MG63 (cell line): ENCODE measurements around the gene HCN1. TPM values are rescaled to one million over a fixed set of nuclear protein-coding genes. Genes with fewer than 3 reads are reported as not detected.
"Not testable (repeated sequence)": the region's sequence is repeated elsewhere in the genome, so short reads cannot be mapped to it uniquely, and the experiment has no call there.

Experiments used
- DNase-seq: peaks from one replicate; pipeline ENCODE4 v3.0.0-alpha.2; 2020
- H3K27me3 ChIP-seq: fragments of 250-450 bp; sonication (Bioruptor Pico); 2 replicates; pipeline ENCODE4 v1.5.1; 2020; ENCODE audit warnings: mild to moderate bottlenecking, moderate library complexity
- H3K36me3 ChIP-seq: fragments of 250-450 bp; sonication (Bioruptor Pico); 2 replicates; pipeline ENCODE4 v1.5.1; 2020; ENCODE audit warnings: mild to moderate bottlenecking, moderate library complexity
- H3K4me3 ChIP-seq: fragments of 250-450 bp; sonication (Bioruptor Pico); 2 replicates; pipeline ENCODE4 v1.5.1; 2020; ENCODE audit warnings: mild to moderate bottlenecking, moderate library complexity
- H3K9me3 ChIP-seq: fragments of 250-450 bp; sonication (Bioruptor Pico); 2 replicates; pipeline ENCODE4 v1.5.1; 2020; ENCODE audit warnings: mild to moderate bottlenecking, moderate library complexity
- total RNA-seq: library from RNA; depleted of rRNA; stranded (reverse); fragments of >200 nt; shearing (Covaris generic); gene quantifications from 2 replicates; pipeline ENCODE4 v1.2.3, GENCODE V29; 2014; ENCODE audit warnings: low replicate concordance

HCN1 gene
- total RNA-seq, 1 experiment from 2014 or later, result not detected

- Histone ChIP-seq H3K27me3 (no peaks in the 10 kb centered on the region), H3K4me3 (no peak overlapping the region), H3K9me3 (no peaks in the 10 kb centered on the region), H3K36me3 (no peaks in the 10 kb centered on the region)
- peak; percentile 6 for DNase-seq
Measured at GRCh38 chr5:45512521-45512920, 183.7 kb downstream of the HCN1 start.

- no peak for DNase-seq
Measured at GRCh38 chr5:45509371-45509770, 186.8 kb downstream of the HCN1 start.

GRCh38 chr5:45508135-45508534, 188.0 kb downstream of the HCN1 start:
- H3K36me3 ChIP-seq, result no peaks in the 10 kb centered on the region
- H3K9me3 ChIP-seq, result no peaks in the 10 kb centered on the region
- H3K4me3 ChIP-seq, result no peak overlapping the region
- H3K27me3 ChIP-seq, result no peaks in the 10 kb centered on the region
- no peak for DNase-seq

More at GRCh38 chr5:45509371-45509770, 186.8 kb downstream of the HCN1 start:
- Histone ChIP-seq H3K27me3 (no peaks in the 10 kb centered on the region), H3K4me3 (no peak overlapping the region), H3K9me3 (no peaks in the 10 kb centered on the region), H3K36me3 (no peaks in the 10 kb centered on the region)

- peak; percentile 20 for DNase-seq
- Histone ChIP-seq H3K9me3 (no peaks in the 10 kb centered on the region), H3K36me3 (no peaks in the 10 kb centered on the region), H3K4me3 (no peak overlapping the region), H3K27me3 (no peaks in the 10 kb centered on the region)
Measured at GRCh38 chr5:45507178-45507577, 189.0 kb downstream of the HCN1 start.

- not testable (repeated sequence) for H3K36me3 ChIP-seq, H3K4me3 ChIP-seq, DNase-seq, H3K27me3 ChIP-seq, H3K9me3 ChIP-seq
Measured at GRCh38 chr5:45499006-45499405, 197.2 kb downstream of the HCN1 start.

- no peaks in the 10 kb centered on the region for H3K36me3 ChIP-seq
- H3K4me3 ChIP-seq, result no peak overlapping the region
- no peaks in the 10 kb centered on the region for H3K9me3 ChIP-seq
- H3K27me3 ChIP-seq, result peaks cover 4% of the 10 kb centered on the region; the same call in 1 of the 2 replicates
- no peak for DNase-seq
Measured at GRCh38 chr5:45491368-45491767, 204.8 kb downstream of the HCN1 start.

GRCh38 chr5:45484781-45485180, 211.4 kb downstream of the HCN1 start:
- Histone ChIP-seq H3K27me3 (no peaks in the 10 kb centered on the region), H3K36me3 (no peaks in the 10 kb centered on the region), H3K9me3 (no peaks in the 10 kb centered on the region), H3K4me3 (no peak overlapping the region)
- no peak for DNase-seq

GRCh38 chr5:45454114-45454513, 242.1 kb downstream of the HCN1 start:
- peak; percentile 32 for DNase-seq
- Histone ChIP-seq H3K27me3 (no peaks in the 10 kb centered on the region), H3K36me3 (no peaks in the 10 kb centered on the region), H3K4me3 (no peak overlapping the region), H3K9me3 (no peaks in the 10 kb centered on the region)

GRCh38 chr5:45444856-45445255, 251.3 kb downstream of the HCN1 start:
- H3K27me3 ChIP-seq, H3K4me3 ChIP-seq, DNase-seq, H3K36me3 ChIP-seq, H3K9me3 ChIP-seq: not testable (repeated sequence)

GRCh38 chr5:45440466-45440865, 255.7 kb downstream of the HCN1 start:
- H3K9me3 ChIP-seq, result no peaks in the 10 kb centered on the region
- DNase-seq, result no peak
- no peaks in the 10 kb centered on the region for H3K27me3 ChIP-seq
- no peak overlapping the region for H3K4me3 ChIP-seq
- no peaks in the 10 kb centered on the region for H3K36me3 ChIP-seq

- no peak for DNase-seq
- H3K4me3 ChIP-seq, result no peak overlapping the region
- H3K36me3 ChIP-seq, result no peaks in the 10 kb centered on the region
- no peaks in the 10 kb centered on the region for H3K27me3 ChIP-seq
- H3K9me3 ChIP-seq, result no peaks in the 10 kb centered on the region
Measured at GRCh38 chr5:45437752-45438151, 258.4 kb downstream of the HCN1 start.

GRCh38 chr5:45417285-45417998, 278.7 kb downstream of the HCN1 start:
- no peak for DNase-seq
- H3K9me3 ChIP-seq, result no peaks in the 10 kb centered on the region
- H3K27me3 ChIP-seq, result no peaks in the 10 kb centered on the region
- no peaks in the 10 kb centered on the region for H3K36me3 ChIP-seq
- no peak overlapping the region for H3K4me3 ChIP-seq

GRCh38 chr5:45414620-45415573, 281.3 kb downstream of the HCN1 start:
- Histone ChIP-seq H3K36me3 (no peaks in the 10 kb centered on the region), H3K4me3 (no peak overlapping the region), H3K9me3 (no peaks in the 10 kb centered on the region), H3K27me3 (no peaks in the 10 kb centered on the region)
- no peak for DNase-seq

- DNase-seq, result no peak
- no peaks in the 10 kb centered on the region for H3K36me3 ChIP-seq
Measured at GRCh38 chr5:45411971-45412612, 284.1 kb downstream of the HCN1 start.

GRCh38 chr5:45410304-45410995, 285.7 kb downstream of the HCN1 start:
- Histone ChIP-seq H3K9me3 (no peaks in the 10 kb centered on the region), H3K27me3 (no peaks in the 10 kb centered on the region), H3K4me3 (no peak overlapping the region), H3K36me3 (no peaks in the 10 kb centered on the region)
- DNase-seq, result no peak

More at GRCh38 chr5:45411971-45412612, 284.1 kb downstream of the HCN1 start:
- Histone ChIP-seq H3K9me3 (no peaks in the 10 kb centered on the region), H3K27me3 (no peaks in the 10 kb centered on the region), H3K4me3 (no peak overlapping the region)

- H3K36me3 ChIP-seq, result no peaks in the 10 kb centered on the region
- DNase-seq, result no peak
- H3K4me3 ChIP-seq, result no peak overlapping the region
- H3K9me3 ChIP-seq, result no peaks in the 10 kb centered on the region
- H3K27me3 ChIP-seq, result no peaks in the 10 kb centered on the region
Measured at GRCh38 chr5:45408067-45408466, 288.1 kb downstream of the HCN1 start.
